ENCODE data around the gene TMEM174.
"Not testable (repeated sequence)": the region's sequence is repeated elsewhere in the genome, so short reads cannot be mapped to it uniquely, and the experiment has no call there.

TMEM174 gene

DNA sequence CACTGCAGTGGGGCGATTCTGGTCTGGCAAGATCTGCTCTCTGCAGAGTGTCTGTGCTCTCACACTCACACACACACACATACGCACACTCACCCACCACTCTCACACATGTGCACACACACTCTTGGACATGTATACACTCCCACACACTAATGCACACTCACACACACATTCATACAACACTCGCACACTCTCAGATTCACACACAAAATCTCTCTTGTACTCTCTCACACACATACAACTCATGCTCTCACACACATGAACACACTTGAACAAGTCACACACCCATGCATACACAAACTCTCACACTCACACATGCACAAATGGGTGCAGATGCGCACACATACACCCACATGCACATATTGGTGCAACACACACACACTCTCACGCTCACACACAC, 31.7 kb downstream of the TMEM174 start:
- H3K27me3 ChIP-seq (ENCODE audit: control insufficient read depth in 1 of 2, insufficient read depth in 1 of 2, low read length in 2 of 2): peaks cover 0 to 48% of the 10 kb centered on the region in 2 experiments
- DNase-seq: no peak
- no peaks in the 10 kb centered on the region for H3K79me1 ChIP-seq (replicated peaks; ENCODE audit: low read length, poor library complexity, severe bottlenecking)
- no peak overlapping the region for H3K4ac ChIP-seq (ENCODE audit: low read depth in 1 of 2, low read length in 2 of 2)
- no peak overlapping the region for H2BK120ac ChIP-seq (ENCODE audit: low read depth, low read length)
- no peak overlapping the region for H3K9ac ChIP-seq (ENCODE audit: low read length)
- H3K14ac ChIP-seq (ENCODE audit: low read length in 2 of 2): no peak overlapping the region
- H4K8ac ChIP-seq (ENCODE audit: low read length): no peak overlapping the region
- H3K36me3 ChIP-seq (ENCODE audit: control insufficient read depth in 1 of 2, insufficient read depth in 2 of 2, low read depth in 1 of 2, low read length in 2 of 2): no peaks in the 10 kb centered on the region
- no peak overlapping the region for H2BK12ac ChIP-seq (ENCODE audit: low read length in 2 of 2)
- peaks cover 17% of the 10 kb centered on the region for H3K9me3 ChIP-seq (ENCODE audit: control insufficient read depth, low read length)
- H3K23ac ChIP-seq (ENCODE audit: low read length in 2 of 2): no peak overlapping the region
- no peak overlapping the region for H2BK15ac ChIP-seq (ENCODE audit: low read depth, poor library complexity, severe bottlenecking)
- no peak overlapping the region for H3K27ac ChIP-seq (ENCODE audit: low read length, poor library complexity, severe bottlenecking)
- no peak overlapping the region for H4K91ac ChIP-seq (ENCODE audit: low read length)
- H2BK5ac ChIP-seq (ENCODE audit: low read depth, low read length, poor library complexity, severe bottlenecking): no peak overlapping the region
- peak overlapping the region; percentile 29 for H2AK5ac ChIP-seq (ENCODE audit: low read length, severe bottlenecking)
- no peak overlapping the region for H3K4me3 ChIP-seq (ENCODE audit: insufficient read depth in 1 of 2, low read depth in 1 of 2, low read length in 2 of 2)
- H2AFZ ChIP-seq (ENCODE audit: low read depth, low read length): no peak overlapping the region
- no peak overlapping the region for H3K4me2 ChIP-seq (ENCODE audit: low read length, poor library complexity, severe bottlenecking)
- 90% methylated on average over 5 of the region's 5 CpGs for WGBS
- H3K4me1 ChIP-seq (ENCODE audit: control insufficient read depth, insufficient read depth, low read depth, low read length): peaks cover 18% of the 10 kb centered on the region
- H3K18ac ChIP-seq (ENCODE audit: low read depth in 1 of 2, low read length in 2 of 2): no peak overlapping the region

DNA sequence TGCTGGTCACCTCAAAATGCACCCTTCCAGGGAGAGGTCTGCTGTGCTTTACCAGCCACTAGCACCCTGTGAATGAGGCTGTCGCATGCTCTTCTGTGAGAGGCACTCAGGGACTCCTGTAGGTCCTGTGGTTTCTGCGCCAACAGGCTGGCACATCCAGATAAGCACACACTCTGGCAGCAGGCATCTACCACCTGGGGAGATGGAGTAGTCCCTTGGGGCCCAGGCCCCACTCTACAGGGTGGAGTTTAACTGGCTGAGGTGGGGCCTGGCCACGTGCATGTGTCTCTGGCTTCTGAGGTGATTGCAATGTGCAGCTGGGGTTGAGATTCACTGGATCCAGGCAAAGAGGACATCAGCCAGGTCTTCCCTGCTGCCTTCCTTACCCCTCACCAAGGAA, 32.3 kb downstream of the TMEM174 start:
- Histone ChIP-seq H3K27me3 (ENCODE audit: control insufficient read depth in 1 of 2, insufficient read depth in 1 of 2, low read length in 2 of 2) (peaks cover 0 to 48% of the 10 kb centered on the region in 2 experiments), H3K9me3 (ENCODE audit: control insufficient read depth, low read length) (peaks cover 19% of the 10 kb centered on the region)

DNA sequence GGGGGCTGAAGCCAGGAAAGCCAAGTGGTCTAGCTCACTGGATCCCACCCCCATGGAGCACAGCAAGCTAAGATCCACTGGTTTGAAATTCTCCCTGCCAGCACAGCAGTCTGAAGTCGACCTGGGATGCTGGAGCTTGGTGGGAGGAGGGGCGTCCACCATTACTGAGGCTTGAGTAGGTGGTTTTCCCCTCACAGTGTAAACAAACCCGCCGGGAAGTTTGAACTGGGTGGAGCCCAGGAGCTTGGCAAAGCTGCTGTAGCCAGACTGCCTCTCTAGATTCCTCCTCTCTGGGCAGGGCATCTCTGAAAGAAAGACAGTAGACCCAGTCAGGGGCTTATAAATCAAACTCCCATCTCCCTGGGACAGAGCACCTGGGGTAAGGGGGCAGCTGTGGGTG, 34.2 kb downstream of the TMEM174 start:
- H3K4me3 ChIP-seq (ENCODE audit: insufficient read depth in 1 of 2, low read depth in 1 of 2, low read length in 2 of 2); H3K36me3 ChIP-seq (ENCODE audit: control insufficient read depth in 1 of 2, insufficient read depth in 2 of 2, low read depth in 1 of 2, low read length in 2 of 2); H2BK15ac ChIP-seq (ENCODE audit: low read depth, poor library complexity, severe bottlenecking); H3K79me1 ChIP-seq (replicated peaks; ENCODE audit: low read length, poor library complexity, severe bottlenecking); H2AK5ac ChIP-seq (ENCODE audit: low read length, severe bottlenecking); H2BK12ac ChIP-seq (ENCODE audit: low read length in 2 of 2); H3K9ac ChIP-seq (ENCODE audit: low read length); H2BK120ac ChIP-seq (ENCODE audit: low read depth, low read length); H3K18ac ChIP-seq (ENCODE audit: low read depth in 1 of 2, low read length in 2 of 2); H3K4me2 ChIP-seq (ENCODE audit: low read length, poor library complexity, severe bottlenecking); DNase-seq; H3K4ac ChIP-seq (ENCODE audit: low read depth in 1 of 2, low read length in 2 of 2); H2AFZ ChIP-seq (ENCODE audit: low read depth, low read length); H3K23ac ChIP-seq (ENCODE audit: low read length in 2 of 2); H3K27ac ChIP-seq (ENCODE audit: low read length, poor library complexity, severe bottlenecking); H2BK5ac ChIP-seq (ENCODE audit: low read depth, low read length, poor library complexity, severe bottlenecking); H3K14ac ChIP-seq (ENCODE audit: low read length in 2 of 2); H4K91ac ChIP-seq (ENCODE audit: low read length); H4K8ac ChIP-seq (ENCODE audit: low read length): not testable (repeated sequence)
- WGBS: 51% methylated on average over 4 of the region's 4 CpGs
- Histone ChIP-seq H3K9me3 (ENCODE audit: control insufficient read depth, low read length) (peaks cover 19% of the 10 kb centered on the region), H3K4me1 (ENCODE audit: control insufficient read depth, insufficient read depth, low read depth, low read length) (peaks cover 13% of the 10 kb centered on the region), H3K27me3 (ENCODE audit: control insufficient read depth in 1 of 2, insufficient read depth in 1 of 2, low read length in 2 of 2) (peaks cover 0 to 45% of the 10 kb centered on the region in 2 experiments)

More for the DNA sequence above, 32.3 kb downstream of the TMEM174 start:
- no peak for DNase-seq
- H4K91ac ChIP-seq (ENCODE audit: low read length): no peak overlapping the region
- H3K4me1 ChIP-seq (ENCODE audit: control insufficient read depth, insufficient read depth, low read depth, low read length): peaks cover 18% of the 10 kb centered on the region
- H2AK5ac ChIP-seq (ENCODE audit: low read length, severe bottlenecking): peak overlapping the region; percentile 9
- no peak overlapping the region for H2BK5ac ChIP-seq (ENCODE audit: low read depth, low read length, poor library complexity, severe bottlenecking)
- no peak overlapping the region for H2BK12ac ChIP-seq (ENCODE audit: low read length in 2 of 2)
- no peak overlapping the region for H3K9ac ChIP-seq (ENCODE audit: low read length)
- WGBS: 70% methylated on average over 3 of the region's 3 CpGs
- H3K36me3 ChIP-seq (ENCODE audit: control insufficient read depth in 1 of 2, insufficient read depth in 2 of 2, low read depth in 1 of 2, low read length in 2 of 2): no peaks in the 10 kb centered on the region
- H3K27ac ChIP-seq (ENCODE audit: low read length, poor library complexity, severe bottlenecking): no peak overlapping the region
- no peak overlapping the region for H3K18ac ChIP-seq (ENCODE audit: low read depth in 1 of 2, low read length in 2 of 2)
- H4K8ac ChIP-seq (ENCODE audit: low read length): no peak overlapping the region
- no peak overlapping the region for H3K14ac ChIP-seq (ENCODE audit: low read length in 2 of 2)
- H2AFZ ChIP-seq (ENCODE audit: low read depth, low read length): no peak overlapping the region
- H2BK15ac ChIP-seq (ENCODE audit: low read depth, poor library complexity, severe bottlenecking): peak overlapping the region; percentile 26
- no peak overlapping the region for H3K4me2 ChIP-seq (ENCODE audit: low read length, poor library complexity, severe bottlenecking)
- H3K79me1 ChIP-seq (replicated peaks; ENCODE audit: low read length, poor library complexity, severe bottlenecking): no peaks in the 10 kb centered on the region
- no peak overlapping the region for H3K23ac ChIP-seq (ENCODE audit: low read length in 2 of 2)
- H3K4me3 ChIP-seq (ENCODE audit: insufficient read depth in 1 of 2, low read depth in 1 of 2, low read length in 2 of 2): no peak overlapping the region
- no peak overlapping the region for H2BK120ac ChIP-seq (ENCODE audit: low read depth, low read length)
- H3K4ac ChIP-seq (ENCODE audit: low read depth in 1 of 2, low read length in 2 of 2): no peak overlapping the region

DNA sequence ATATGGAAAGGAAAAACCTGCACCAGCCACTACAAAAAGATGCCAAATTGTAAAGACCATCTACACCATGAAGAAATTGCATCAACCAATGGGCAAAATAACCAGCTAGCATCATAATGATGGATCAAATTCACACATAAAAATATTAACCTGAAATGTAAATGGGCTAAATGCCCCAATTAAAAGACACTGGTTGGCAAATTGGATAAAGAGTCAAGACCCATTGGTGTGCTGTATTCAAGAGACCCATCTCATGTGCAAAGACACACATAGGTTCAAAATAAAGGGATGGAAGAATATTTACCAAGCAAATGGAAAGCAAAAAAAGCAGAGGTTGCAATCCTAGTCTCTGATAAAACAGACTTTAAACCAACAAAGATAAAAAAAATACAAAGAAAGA, 36.1 kb downstream of the TMEM174 start:
- H3K4me3 ChIP-seq (ENCODE audit: insufficient read depth in 1 of 2, low read depth in 1 of 2, low read length in 2 of 2); DNase-seq; H3K36me3 ChIP-seq (ENCODE audit: control insufficient read depth in 1 of 2, insufficient read depth in 2 of 2, low read depth in 1 of 2, low read length in 2 of 2); H3K79me1 ChIP-seq (replicated peaks; ENCODE audit: low read length, poor library complexity, severe bottlenecking); H3K14ac ChIP-seq (ENCODE audit: low read length in 2 of 2); H3K4ac ChIP-seq (ENCODE audit: low read depth in 1 of 2, low read length in 2 of 2); H4K8ac ChIP-seq (ENCODE audit: low read length); H2BK120ac ChIP-seq (ENCODE audit: low read depth, low read length); H2BK12ac ChIP-seq (ENCODE audit: low read length in 2 of 2); H4K91ac ChIP-seq (ENCODE audit: low read length); H3K4me2 ChIP-seq (ENCODE audit: low read length, poor library complexity, severe bottlenecking); H3K9ac ChIP-seq (ENCODE audit: low read length); H2BK5ac ChIP-seq (ENCODE audit: low read depth, low read length, poor library complexity, severe bottlenecking); H2BK15ac ChIP-seq (ENCODE audit: low read depth, poor library complexity, severe bottlenecking); H2AK5ac ChIP-seq (ENCODE audit: low read length, severe bottlenecking); H3K23ac ChIP-seq (ENCODE audit: low read length in 2 of 2); H3K27ac ChIP-seq (ENCODE audit: low read length, poor library complexity, severe bottlenecking); H3K18ac ChIP-seq (ENCODE audit: low read depth in 1 of 2, low read length in 2 of 2); H2AFZ ChIP-seq (ENCODE audit: low read depth, low read length): not testable (repeated sequence)
- Histone ChIP-seq H3K27me3 (ENCODE audit: control insufficient read depth in 1 of 2, insufficient read depth in 1 of 2, low read length in 2 of 2) (peaks cover 0 to 50% of the 10 kb centered on the region in 2 experiments), H3K4me1 (ENCODE audit: control insufficient read depth, insufficient read depth, low read depth, low read length) (peaks cover 18% of the 10 kb centered on the region), H3K9me3 (ENCODE audit: control insufficient read depth, low read length) (peaks cover 19% of the 10 kb centered on the region)
